Measurements from ENCODE around the gene LUC7L3.
"Not testable (repeated sequence)": the region's sequence is repeated elsewhere in the genome, so short reads cannot be mapped to it uniquely, and the experiment has no call there.

Gene LUC7L3

GRCh38 chr17:50783905-50784304, 64.5 kb downstream of the LUC7L3 start:
- no peak for DNase-seq (ENCODE audit: low spot score)

DNA sequence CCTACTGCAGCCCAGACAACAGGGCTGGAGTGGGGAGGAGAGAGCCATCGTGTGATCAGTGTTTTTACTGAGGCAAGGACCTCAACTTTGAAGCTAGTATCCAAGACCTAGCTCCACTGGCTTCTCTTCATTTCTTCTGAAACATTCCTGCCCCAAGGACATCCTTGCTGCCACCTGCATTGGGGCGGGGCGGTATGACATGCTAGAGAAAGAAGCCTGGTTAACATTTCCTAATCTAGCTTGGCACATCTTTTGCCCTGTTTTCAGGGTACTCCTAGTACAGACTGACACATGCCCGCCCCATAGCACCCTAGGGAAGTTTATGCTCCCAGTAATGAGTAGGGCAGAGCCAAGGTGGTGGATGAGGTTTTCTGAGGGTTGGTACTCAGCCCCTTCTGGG, 65.7 kb downstream of the LUC7L3 start:
- DNase-seq (ENCODE audit: low spot score) = no peak

DNA sequence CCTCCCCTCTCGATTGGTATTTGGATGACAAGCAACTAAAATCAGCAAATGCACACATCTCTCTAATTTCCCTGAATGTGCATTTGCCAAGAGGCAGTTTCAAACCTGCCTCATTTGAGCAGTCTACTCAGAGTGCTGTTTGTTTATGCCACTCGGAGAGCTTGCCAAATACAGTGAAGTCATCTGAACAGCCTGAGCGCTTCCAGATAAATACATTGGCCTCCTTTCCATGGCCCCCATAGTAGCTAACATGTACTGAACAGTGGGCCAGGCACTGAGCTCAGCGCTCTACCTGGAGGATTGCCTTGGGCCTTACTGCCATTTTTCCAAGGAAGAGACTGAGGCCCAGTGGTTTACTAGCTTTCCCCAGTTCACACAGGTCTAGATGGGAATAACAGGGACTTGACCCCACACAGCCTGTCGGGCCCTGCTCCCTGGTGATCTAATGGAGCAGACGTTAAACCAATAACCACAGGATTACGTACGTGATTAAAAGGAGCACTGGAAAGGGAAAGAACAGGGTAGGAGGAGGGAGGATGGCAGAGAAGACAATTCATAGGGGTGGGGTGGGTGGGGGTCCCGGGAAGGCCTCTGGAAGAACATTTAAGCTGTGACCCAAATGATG, 66.7 kb downstream of the LUC7L3 start:
- peak; percentile 88 for DNase-seq (ENCODE audit: low spot score)

DNA sequence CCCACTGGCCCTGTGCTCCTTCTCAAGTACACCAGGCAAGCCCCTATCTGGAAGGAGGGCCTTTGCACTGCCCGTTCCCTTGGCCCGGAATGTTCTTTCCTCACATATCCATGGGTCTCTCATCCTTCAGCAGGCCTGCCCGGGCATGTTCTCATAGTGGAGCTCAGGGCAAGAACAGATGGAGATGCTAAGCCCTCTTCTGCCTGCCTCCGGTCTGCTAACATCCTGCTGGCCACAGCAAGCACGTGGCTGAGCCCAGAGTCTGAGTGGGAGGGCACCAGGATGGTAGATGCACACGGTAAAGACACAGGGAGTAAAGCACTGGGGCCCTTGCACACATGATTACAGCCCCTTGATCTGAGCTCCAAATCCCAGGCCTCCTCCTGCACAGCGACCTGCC, 67.7 kb downstream of the LUC7L3 start:
- DNase-seq (ENCODE audit: low spot score) = peak; percentile 64

DNA sequence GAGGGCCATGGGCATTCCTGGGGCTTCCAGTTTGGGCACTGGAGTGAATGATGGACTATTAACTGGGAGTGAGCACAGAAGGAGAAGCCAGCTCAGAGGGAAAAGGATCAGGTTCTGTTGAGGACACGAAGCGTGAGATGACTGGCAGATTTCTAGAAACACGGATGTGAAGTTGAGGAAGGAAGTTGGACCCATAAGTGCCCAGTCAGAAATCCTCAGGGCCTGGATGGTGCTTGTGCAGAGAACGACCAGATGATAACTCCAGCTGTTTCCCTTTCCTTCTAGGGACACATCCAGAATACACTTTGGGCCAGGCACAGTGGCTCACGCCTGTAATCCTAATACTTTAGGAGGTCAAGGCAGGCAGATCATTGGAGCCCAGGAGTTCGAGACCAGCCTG, 71.2 kb downstream of the LUC7L3 start:
- DNase-seq (ENCODE audit: low spot score) = no peak

DNA sequence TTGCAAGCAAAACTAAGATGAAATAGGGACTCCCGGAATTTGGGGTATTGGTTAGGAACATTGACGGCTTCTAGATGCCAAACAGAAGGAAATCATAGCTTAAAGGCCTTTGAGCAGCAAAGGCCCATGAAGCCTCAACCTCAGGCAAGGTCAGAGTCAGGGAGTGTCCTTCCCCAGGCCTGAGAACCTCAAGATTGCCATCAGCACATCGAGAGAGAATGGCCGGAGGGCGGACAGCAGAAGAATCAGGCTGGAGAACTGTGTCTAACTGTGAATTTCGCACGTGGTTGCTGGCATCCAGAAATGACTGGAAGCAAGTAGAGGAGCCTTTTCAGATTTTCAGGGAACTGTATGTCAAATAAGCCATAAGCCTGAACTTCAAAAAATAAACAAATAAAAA, 72.7 kb downstream of the LUC7L3 start:
- DNase-seq (ENCODE audit: low spot score) = no peak

DNA sequence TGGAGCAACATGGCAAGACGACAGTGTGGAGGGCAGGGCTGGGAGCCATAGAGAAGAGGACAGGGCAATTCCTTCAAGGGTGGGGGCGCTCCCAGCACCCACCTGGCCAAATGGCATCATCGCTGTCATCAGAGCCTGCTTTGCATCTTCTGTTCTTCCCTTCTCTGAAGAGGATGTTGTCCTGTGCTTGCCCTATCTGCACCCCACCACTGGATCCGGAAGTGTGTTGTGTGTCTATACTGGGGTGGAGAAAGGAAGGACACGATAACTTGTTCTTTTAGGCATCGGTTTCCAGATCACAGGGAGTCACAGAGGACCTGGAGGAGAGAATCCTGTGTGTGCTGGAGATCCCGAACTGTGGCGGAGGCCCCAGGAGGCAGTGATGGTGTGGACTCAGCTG, 73.6 kb downstream of the LUC7L3 start:
- DNase-seq (ENCODE audit: low spot score) = no peak

DNA sequence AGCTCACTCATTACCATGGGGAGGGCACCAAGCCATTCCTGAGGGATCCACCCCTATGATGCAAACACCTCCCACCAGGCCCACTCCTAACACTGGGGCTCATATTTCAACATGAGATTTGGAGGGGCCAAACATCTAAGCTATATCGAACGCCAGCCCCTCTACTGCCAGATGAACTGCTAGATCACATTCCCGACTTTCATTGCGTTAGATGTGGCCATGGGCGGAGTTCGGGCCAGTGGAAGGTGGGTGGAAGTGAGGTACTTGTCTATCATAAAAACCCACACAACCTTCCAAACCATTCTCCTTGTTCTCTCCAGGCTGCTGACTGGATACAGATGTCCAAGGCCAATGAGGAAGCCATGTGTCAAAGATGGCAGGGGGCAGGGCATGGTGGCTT, 75.0 kb downstream of the LUC7L3 start:
- no peak for DNase-seq (ENCODE audit: low spot score)

DNA sequence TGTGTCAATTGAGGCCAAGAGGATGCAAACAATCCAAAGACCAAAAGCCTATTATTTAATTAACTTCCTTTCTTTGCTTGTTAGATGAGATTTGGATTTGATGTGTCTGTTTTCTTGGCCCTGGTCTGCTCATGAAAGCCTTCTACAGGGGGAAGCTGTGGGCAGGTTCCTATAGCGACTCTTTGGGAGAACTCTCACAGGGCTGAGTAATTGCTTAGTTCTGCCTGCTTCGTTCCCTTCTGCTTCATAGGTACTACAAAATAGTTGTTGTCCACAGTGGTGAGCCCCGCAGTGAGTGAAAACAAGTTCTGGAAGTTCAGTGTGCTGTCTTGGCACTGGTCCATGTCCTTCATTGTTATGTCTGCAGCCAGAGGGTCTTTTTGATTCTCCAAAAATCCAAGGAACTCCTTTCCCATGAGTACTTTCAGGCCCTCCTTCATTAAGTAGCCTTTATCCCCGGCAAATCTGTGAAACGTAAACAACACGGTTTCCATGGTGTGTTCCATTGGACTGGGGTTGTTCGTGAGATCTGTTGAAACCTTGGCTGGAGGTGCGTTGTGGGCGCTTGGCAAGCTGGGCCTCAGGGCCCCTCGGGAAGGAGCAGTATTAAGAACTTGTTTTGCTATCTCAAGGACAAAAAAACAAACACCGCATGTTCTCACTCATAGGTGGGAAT, 77.9 kb downstream of the LUC7L3 start:
- DNase-seq (ENCODE audit: low spot score) = no peak

GRCh38 chr17:50798424-50799288, 79.3 kb downstream of the LUC7L3 start:
- no peak for DNase-seq (ENCODE audit: low spot score)

DNA sequence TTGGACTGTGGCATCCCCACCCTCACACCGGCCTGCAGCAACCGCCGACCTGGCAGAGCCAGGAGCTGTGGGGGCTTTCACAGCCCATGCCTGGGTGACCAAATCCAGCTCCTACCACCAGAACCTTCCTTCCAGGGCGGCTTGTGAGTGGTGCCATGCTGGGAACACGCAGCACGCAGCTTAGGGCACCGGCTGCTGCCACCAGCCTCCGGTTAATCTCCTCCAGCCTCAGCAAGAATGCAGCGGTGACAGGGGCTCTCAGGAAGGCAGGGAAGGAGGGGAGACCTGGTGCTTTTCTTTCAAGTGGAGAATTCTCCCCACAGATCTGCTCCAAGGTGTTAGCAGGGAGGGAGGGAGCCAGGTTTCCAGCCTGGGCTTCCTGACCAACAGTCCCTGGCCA, 80.2 kb downstream of the LUC7L3 start:
- DNase-seq (ENCODE audit: low spot score) = no peak

GRCh38 chr17:50800196-50800700, 80.8 kb downstream of the LUC7L3 start:
- DNase-seq (ENCODE audit: low spot score) = no peak

DNA sequence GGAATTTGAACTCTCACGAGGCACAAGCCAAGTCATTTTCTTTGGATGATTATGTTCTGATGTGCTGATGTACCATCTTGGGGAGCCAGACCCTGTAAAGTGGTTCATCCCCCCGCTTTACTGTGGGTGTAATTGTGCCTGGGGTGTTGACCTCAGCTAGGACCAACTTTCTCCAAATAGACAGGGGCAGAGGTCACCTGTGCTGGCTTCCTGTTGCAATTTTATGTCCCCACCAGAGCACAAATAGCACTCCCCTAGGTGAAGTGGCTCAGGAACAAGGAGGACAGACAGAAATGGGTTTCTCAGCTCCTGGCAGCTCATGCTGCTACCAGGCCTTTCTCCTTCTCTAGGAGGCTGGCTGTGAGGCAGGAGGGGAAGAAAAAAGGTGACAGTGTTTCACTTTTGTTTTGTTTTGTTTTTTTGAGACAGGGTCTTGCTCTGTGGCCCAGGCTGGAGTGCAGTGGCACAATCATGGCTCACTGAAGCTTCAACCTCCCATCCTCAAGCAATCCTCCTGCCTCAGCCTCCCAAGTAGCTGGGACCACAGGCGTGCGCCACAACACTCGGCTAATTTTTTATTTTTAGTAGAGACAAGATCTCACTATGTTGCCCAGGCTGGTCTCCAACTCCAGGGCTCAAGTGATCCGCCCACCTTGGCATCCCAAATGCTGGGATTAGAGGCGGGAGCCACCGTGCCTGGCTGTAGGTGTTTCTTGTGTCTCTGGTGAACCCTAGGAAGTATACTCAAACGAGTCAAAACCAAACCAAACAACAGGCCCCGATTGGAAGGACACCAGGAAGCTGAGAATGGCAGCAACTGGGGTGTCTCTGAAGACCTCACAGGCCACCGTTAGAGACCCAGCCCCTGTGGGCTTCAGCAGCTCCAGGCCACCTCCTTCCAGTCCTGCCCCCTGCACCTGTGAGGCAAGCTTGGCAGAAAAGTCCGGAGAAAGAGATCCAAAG, 83.5 kb downstream of the LUC7L3 start:
- DNase-seq (ENCODE audit: low spot score) = no peak

GRCh38 chr17:50803676-50804075, 84.3 kb downstream of the LUC7L3 start:
- no peak for DNase-seq (ENCODE audit: low spot score)

- not testable (repeated sequence) for DNase-seq (ENCODE audit: low spot score)
These were observed 85.5 kb downstream of the LUC7L3 start for GRCh38 chr17:50804749-50805475.

DNA sequence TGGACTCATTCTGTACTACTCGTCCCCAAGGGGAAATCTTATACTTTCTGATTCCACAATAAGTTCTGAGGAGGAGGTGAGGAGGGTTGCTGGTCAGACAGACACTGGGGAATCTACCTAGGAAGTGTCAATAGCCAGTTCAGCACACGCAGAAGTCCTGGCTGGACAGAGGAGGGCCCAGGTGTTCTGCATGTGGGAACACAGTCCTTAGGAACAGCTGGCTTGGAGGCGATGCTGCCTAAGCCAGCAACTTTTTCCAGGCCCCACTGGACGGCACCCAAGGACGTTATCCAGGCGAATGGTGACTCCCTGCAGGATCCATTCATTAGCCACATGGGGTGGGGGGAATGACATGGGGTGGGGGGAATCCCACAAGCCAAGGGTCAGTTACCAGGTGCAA, 86.1 kb downstream of the LUC7L3 start:
- DNase-seq (ENCODE audit: low spot score) = no peak
